SK-N-SH treated with all-trans-retinoic acid at 6 μM for 48 hours (cell line): Measurements from ENCODE around the gene SLC10A3.

Experiments used
- ATAC-seq: fragments of 200-7000 bp; cut with Tn5 transposase; 3 replicates; pipeline ENCODE4 v1.9.1; 2020; ENCODE audit warnings: mild to moderate bottlenecking, moderate library complexity
- ARNTL ChIP-seq: fragments of 450-650 bp; formaldehyde crosslinking; IDR thresholded peaks from 2 replicates; pipeline ENCODE4 v1.5.0; 2020; ENCODE audit warnings: low read depth, mild to moderate bottlenecking, moderate library complexity, borderline replicate concordance
- BACH2 ChIP-seq: fragments of 250-450 bp; sonication (Bioruptor Pico); IDR thresholded peaks from 2 replicates; pipeline ENCODE4 v1.9.0; 2021; ENCODE audit warnings: mild to moderate bottlenecking, borderline replicate concordance
- CREB5 ChIP-seq: fragments of 250-450 bp; sonication (Bioruptor Pico); IDR thresholded peaks from 2 replicates; pipeline ENCODE4 v1.5.1; 2020; ENCODE audit warnings: low read depth, mild to moderate bottlenecking, moderate library complexity
- CSDC2 ChIP-seq: fragments of 250-450 bp; sonication (Bioruptor Pico); IDR thresholded peaks from 2 replicates; pipeline ENCODE4 v1.5.0; 2020; ENCODE audit warnings: mild to moderate bottlenecking, moderate library complexity
- ESRRG ChIP-seq: fragments of 250-450 bp; sonication (Bioruptor Pico); IDR thresholded peaks from 2 replicates; pipeline ENCODE4 v1.6.1; 2021; ENCODE audit warnings: mild to moderate bottlenecking
- GLIS3 ChIP-seq: fragments of 250-450 bp; sonication (Bioruptor Pico); IDR thresholded peaks from 2 replicates; pipeline ENCODE4 v1.5.0; 2020; ENCODE audit warnings: mild to moderate bottlenecking, moderate library complexity
- ISL1 ChIP-seq: fragments of 250-450 bp; sonication (Bioruptor Pico); IDR thresholded peaks from 2 replicates; pipeline ENCODE4 v2.1.2; 2022; ENCODE audit warnings: mild to moderate bottlenecking, moderate library complexity
- POU6F1 ChIP-seq: fragments of 250-450 bp; sonication (Bioruptor Pico); IDR thresholded peaks from 2 replicates; pipeline ENCODE4 v1.8.0; 2021; ENCODE audit warnings: low read depth, mild to moderate bottlenecking, moderate library complexity, borderline replicate concordance
- RARB ChIP-seq: fragments of 250-450 bp; sonication (Bioruptor Pico); IDR thresholded peaks from 2 replicates; pipeline ENCODE4 v1.8.0; 2021; ENCODE audit warnings: mild to moderate bottlenecking, moderate library complexity
- SNAI2 ChIP-seq: fragments of 250-450 bp; sonication (Bioruptor Pico); IDR thresholded peaks from 2 replicates; pipeline ENCODE4 v1.5.0; 2020; ENCODE audit warnings: mild to moderate bottlenecking, moderate library complexity
- TCF4 ChIP-seq: fragments of 250-450 bp; sonication (Bioruptor Pico); IDR thresholded peaks from 2 replicates; pipeline ENCODE4 v1.8.0; 2021; ENCODE audit warnings: mild to moderate bottlenecking, moderate library complexity, borderline replicate concordance
- TOX ChIP-seq: fragments of 250-450 bp; sonication (Bioruptor Pico); IDR thresholded peaks from 2 replicates; pipeline ENCODE4 v1.8.0; 2021; ENCODE audit warnings: mild to moderate bottlenecking, moderate library complexity, borderline replicate concordance
- TSHZ2 ChIP-seq: fragments of 250-450 bp; sonication (Bioruptor Pico); IDR thresholded peaks from 2 replicates; pipeline ENCODE4 v1.5.0; 2020; ENCODE audit warnings: mild to moderate bottlenecking, moderate library complexity
- ZC3H10 ChIP-seq: fragments of 250-450 bp; sonication (Bioruptor Pico); IDR thresholded peaks from 2 replicates; pipeline ENCODE4 v1.5.1; 2021; ENCODE audit warnings: mild to moderate bottlenecking, moderate library complexity
- ZFP3 ChIP-seq: fragments of 250-450 bp; sonication (Bioruptor Pico); IDR thresholded peaks from 2 replicates; pipeline ENCODE4 v1.5.0; 2020; ENCODE audit warnings: mild to moderate bottlenecking, moderate library complexity
- ZFP30 ChIP-seq: fragments of 450-650 bp; formaldehyde crosslinking; IDR thresholded peaks from 2 replicates; pipeline ENCODE4 v1.5.0; 2022; ENCODE audit warnings: mild to moderate bottlenecking, moderate library complexity
- ZNF565 ChIP-seq: fragments of 450-650 bp; formaldehyde crosslinking; conservative IDR thresholded peaks from 2 replicates; pipeline ENCODE4 v1.5.0; 2020; ENCODE audit warnings: low read depth, mild to moderate bottlenecking, moderate library complexity
- ZNF70 ChIP-seq: fragments of 450-650 bp; formaldehyde crosslinking; IDR thresholded peaks from 2 replicates; pipeline ENCODE4 v1.5.0; 2020; ENCODE audit warnings: mild to moderate bottlenecking, moderate library complexity
- ZNF8 ChIP-seq: fragments of 450-650 bp; formaldehyde crosslinking; IDR thresholded peaks from 2 replicates; pipeline ENCODE4 v1.5.0; 2020; ENCODE audit warnings: mild to moderate bottlenecking, moderate library complexity
- TF ChIP-seq, protein P1 (sequence below): fragments of 250-450 bp; sonication (Bioruptor Pico); IDR thresholded peaks from 2 replicates; pipeline ENCODE4 v1.5.1; 2021; ENCODE audit warnings: mild to moderate bottlenecking, moderate library complexity
- TF ChIP-seq, protein P2 (sequence below): fragments of 250-450 bp; sonication (Bioruptor Pico); IDR thresholded peaks from 2 replicates; pipeline ENCODE4 v1.8.0; 2020; ENCODE audit warnings: mild to moderate bottlenecking, moderate library complexity, borderline replicate concordance

Gene SLC10A3

DNA sequence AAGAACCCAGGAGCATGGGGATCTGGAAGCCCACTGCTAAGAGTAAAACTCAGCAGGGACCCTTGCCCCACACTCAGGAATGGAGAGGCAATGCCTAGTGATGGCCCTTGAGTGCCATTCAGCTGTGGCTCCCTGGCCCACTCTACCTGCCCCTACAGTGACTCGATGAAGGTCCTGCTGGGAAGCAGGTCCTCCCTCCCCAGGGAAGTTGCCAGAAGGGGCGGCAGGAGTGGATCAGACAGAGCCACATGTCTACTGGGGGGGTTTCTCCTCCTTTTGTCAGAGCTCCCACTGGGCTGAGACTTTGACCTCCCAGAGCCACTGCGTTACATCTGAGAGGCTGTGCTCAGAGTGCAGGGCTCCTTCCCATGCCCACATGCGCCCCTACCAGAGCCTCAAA, 1.2 kb downstream of the SLC10A3 start:
- no peak for ATAC-seq
- TF ChIP-seq CSDC2 (CRISPR knock-in tag): no peak
- TF ChIP-seq ZNF8 (CRISPR knock-in tag): no peak
- no peak for TF ChIP-seq ZNF70 (CRISPR knock-in tag)
- no peak for TF ChIP-seq ZFP3 (CRISPR knock-in tag)
- no peak for TF ChIP-seq ZC3H10 (CRISPR knock-in tag)
- no peak for TF ChIP-seq ISL1 (CRISPR knock-in tag)
- no peak for TF ChIP-seq ZNF565
- TF ChIP-seq RARB (CRISPR knock-in tag): no peak

GRCh38 chrX:154488336-154489075, 1.9 kb downstream of the SLC10A3 start:
- ATAC-seq: no peak
- no peak for TF ChIP-seq ISL1 (CRISPR knock-in tag)
- no peak for TF ChIP-seq ZFP30 (CRISPR knock-in tag)
- TF ChIP-seq GLIS3 (CRISPR knock-in tag): no peak
- no peak for TF ChIP-seq ARNTL (CRISPR knock-in tag)
- TF ChIP-seq, protein P1, sequence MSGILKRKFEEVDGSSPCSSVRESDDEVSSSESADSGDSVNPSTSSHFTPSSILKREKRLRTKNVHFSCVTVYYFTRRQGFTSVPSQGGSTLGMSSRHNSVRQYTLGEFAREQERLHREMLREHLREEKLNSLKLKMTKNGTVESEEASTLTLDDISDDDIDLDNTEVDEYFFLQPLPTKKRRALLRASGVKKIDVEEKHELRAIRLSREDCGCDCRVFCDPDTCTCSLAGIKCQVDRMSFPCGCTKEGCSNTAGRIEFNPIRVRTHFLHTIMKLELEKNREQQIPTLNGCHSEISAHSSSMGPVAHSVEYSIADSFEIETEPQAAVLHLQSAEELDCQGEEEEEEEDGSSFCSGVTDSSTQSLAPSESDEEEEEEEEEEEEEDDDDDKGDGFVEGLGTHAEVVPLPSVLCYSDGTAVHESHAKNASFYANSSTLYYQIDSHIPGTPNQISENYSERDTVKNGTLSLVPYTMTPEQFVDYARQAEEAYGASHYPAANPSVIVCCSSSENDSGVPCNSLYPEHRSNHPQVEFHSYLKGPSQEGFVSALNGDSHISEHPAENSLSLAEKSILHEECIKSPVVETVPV: no peak
- TF ChIP-seq CREB5 (CRISPR knock-in tag): no peak
- no peak for TF ChIP-seq RARB (CRISPR knock-in tag)
- no peak for TF ChIP-seq TSHZ2 (CRISPR knock-in tag)
- TF ChIP-seq ZNF8 (CRISPR knock-in tag): no peak
- TF ChIP-seq TCF4 (CRISPR knock-in tag): no peak
- no peak for TF ChIP-seq ZNF70 (CRISPR knock-in tag)
- no peak for TF ChIP-seq ESRRG (CRISPR knock-in tag)
- no peak for TF ChIP-seq ZC3H10 (CRISPR knock-in tag)
- TF ChIP-seq, protein P2, sequence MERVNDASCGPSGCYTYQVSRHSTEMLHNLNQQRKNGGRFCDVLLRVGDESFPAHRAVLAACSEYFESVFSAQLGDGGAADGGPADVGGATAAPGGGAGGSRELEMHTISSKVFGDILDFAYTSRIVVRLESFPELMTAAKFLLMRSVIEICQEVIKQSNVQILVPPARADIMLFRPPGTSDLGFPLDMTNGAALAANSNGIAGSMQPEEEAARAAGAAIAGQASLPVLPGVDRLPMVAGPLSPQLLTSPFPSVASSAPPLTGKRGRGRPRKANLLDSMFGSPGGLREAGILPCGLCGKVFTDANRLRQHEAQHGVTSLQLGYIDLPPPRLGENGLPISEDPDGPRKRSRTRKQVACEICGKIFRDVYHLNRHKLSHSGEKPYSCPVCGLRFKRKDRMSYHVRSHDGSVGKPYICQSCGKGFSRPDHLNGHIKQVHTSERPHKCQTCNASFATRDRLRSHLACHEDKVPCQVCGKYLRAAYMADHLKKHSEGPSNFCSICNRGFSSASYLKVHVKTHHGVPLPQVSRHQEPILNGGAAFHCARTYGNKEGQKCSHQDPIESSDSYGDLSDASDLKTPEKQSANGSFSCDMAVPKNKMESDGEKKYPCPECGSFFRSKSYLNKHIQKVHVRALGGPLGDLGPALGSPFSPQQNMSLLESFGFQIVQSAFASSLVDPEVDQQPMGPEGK: no peak
- TF ChIP-seq, all 23 proteins: peak for 0

DNA sequence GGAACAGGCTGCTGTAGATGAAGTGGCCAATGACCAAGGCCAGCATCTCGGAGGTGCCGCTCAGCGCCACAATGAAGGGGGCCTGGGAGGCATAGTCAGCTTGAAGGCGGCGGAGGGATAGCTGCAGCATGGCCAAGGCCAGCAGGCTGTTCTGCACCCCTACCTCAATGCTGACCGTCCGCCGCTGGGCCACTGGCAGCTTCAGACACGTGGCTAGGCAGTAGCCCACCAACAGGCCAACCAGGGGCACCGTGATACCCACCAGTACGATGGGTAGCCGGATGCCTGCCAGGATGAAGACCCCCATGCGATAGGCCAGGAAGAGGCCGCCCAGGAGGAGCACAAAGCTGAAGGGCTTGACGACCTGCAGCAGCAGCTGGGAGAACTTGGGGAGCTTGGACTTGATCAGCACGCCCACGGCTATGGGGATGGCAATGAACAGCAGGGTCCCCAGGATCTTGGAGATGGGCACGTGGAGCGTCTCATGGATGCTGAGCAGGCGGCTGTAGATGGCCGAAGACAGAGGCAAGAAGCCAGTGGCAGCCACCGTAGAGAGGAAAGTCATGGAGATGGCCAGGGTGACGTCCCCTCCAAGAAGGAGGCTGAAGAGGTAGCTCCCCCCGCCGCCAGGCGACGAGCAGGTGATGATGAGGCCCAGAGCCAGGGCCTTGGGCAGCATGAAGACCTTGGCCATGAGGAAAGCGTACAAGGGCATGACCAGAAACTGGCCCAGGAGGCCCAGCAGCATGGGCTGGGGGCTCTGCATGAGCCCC, 2.7 kb downstream of the SLC10A3 start:
- TF ChIP-seq ZNF8 (CRISPR knock-in tag) (no peak), TOX (no peak), TCF4 (CRISPR knock-in tag) (no peak), SNAI2 (CRISPR knock-in tag) (no peak), RARB (CRISPR knock-in tag) (no peak), ARNTL (CRISPR knock-in tag) (no peak), CSDC2 (CRISPR knock-in tag) (no peak), POU6F1 (CRISPR knock-in tag) (no peak), BACH2 (CRISPR knock-in tag) (no peak), ZC3H10 (CRISPR knock-in tag) (no peak), GLIS3 (CRISPR knock-in tag) (no peak)
- TF ChIP-seq, all 23 proteins: peak for 0
- ATAC-seq: no peak
